ENCODE results near the gene FXN. TPM values are rescaled to one million over a fixed set of nuclear protein-coding genes. Genes with fewer than 3 reads are reported as not detected.

FXN gene
- total RNA-seq, 1 experiment from 2014 or later, result 24.1 TPM

DNA sequence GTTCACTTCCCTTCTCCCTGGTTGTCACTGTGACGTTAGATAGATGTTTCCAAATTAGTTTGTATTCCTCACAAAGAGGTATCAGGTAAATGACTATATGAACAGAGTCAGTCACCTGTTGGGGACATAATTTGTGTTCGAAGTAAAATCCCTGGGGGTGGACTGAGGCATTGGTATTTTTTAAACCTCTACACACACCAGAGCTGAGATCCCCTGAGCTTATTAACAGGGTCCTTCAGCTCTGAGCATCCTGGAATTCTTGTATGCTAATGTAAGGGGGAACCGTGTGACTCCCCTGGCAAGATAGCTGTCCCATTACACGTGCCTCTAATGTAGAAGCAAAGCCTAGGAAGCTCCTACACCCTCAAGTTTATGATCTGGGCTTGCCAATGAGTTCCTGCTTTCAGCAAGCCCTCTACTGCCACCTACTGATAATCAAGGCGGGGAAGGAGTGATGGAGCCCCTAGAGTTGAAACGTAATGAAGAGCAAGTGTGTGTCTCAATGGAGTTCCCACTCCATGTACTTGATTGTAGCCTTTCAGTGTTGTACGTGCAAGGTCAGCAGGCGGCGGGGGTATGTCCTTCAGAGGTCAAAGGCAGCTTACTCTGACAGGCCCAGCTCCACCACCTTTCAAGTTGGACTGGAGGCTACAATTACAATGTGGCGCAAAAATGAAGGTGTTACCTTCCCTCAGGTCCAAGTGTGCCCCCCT is 36.0 kb upstream of the FXN start:
- no peak overlapping the region for H2AFZ ChIP-seq (ENCODE audit: low read depth, low read length, poor library complexity, severe bottlenecking)
- DNase-seq (ENCODE audit: low read depth, low spot score) (peak; percentile 61), ATAC-seq (peak; percentile 97)
- intact Hi-C loops (cut with micrococcal nuclease), result loop anchor here (1.0 to 10.0 kb wide), 2 partner anchors 245 to 415 kb away; no protein-coding TSS in a partner anchor
- H4K20me1 ChIP-seq (ENCODE audit: insufficient read depth), result no peaks in the 10 kb centered on the region
- no peaks in the 10 kb centered on the region for H3K9me2 ChIP-seq (ENCODE audit: insufficient read depth)
- POLR2A ChIA-PET, result no interaction called here
- no peaks in the 10 kb centered on the region for H3K9me3 ChIP-seq (ENCODE audit: control insufficient read depth in 1 of 2, insufficient read depth in 1 of 2, low read depth in 1 of 2, low read length in 2 of 2)
- BruUV-seq (replicated peaks), result no TSS peak
- CTCF ChIA-PET, result interaction anchor here (0.8 to 1.5 kb wide), 8 partner anchors 8 to 491 kb away, joined by 3 to 14 read pairs (median 4); no protein-coding TSS in a partner anchor
- peaks cover 7% of the 10 kb centered on the region; the same call in 1 of the 2 replicates for H3K27me3 ChIP-seq (ENCODE audit: insufficient read depth, low read length)
- no peak overlapping the region for H3K27ac ChIP-seq (ENCODE audit: low read depth, low read length)
- no peak overlapping the region for H3K4me2 ChIP-seq (ENCODE audit: low read length)
- no peaks in the 10 kb centered on the region for H3K79me2 ChIP-seq (ENCODE audit: insufficient read depth, low read length)
- no peak overlapping the region for H3K4me3 ChIP-seq (replicated peaks in 1 of 2; ENCODE audit: low read depth in 1 of 2, low read length in 2 of 2)
- no peak for TF ChIP-seq SIN3A (IDR thresholded peaks at IDR 0.05; ENCODE audit: low read depth)
- peak; percentile 84 for TF ChIP-seq RAD21 (IDR thresholded peaks at IDR 0.05; ENCODE audit: low read depth)
- no peak for TF ChIP-seq TCF7L2 (IDR thresholded peaks at IDR 0.05; ENCODE audit: borderline replicate concordance, extremely low read depth, insufficient read depth, insufficient read length)
- TF ChIP-seq CTCF (IDR thresholded peaks at IDR 0.05 in 2 of 3, conservative IDR thresholded peaks at IDR 0.05 in 1 of 3; ENCODE audit: borderline replicate concordance in 1 of 3, insufficient read depth in 1 of 3, low read depth in 2 of 3, low read length in 2 of 3), result peak; percentile 81 to 94 (median 86)
- no peak for TF ChIP-seq MAX (IDR thresholded peaks at IDR 0.05)
- TF ChIP-seq POLR2A (IDR thresholded peaks at IDR 0.05; ENCODE audit: borderline replicate concordance, extremely low read depth, insufficient read depth, insufficient read length), result no peak
- no peaks in the 10 kb centered on the region for H3K4me1 ChIP-seq (ENCODE audit: control insufficient read depth in 1 of 2, insufficient read depth in 2 of 2, low read length in 2 of 2)
- no peak overlapping the region for H3K9ac ChIP-seq (ENCODE audit: low read length)
- RAD21 ChIA-PET (ENCODE audit: low non-redundant PET in 1 of 2, low total read pairs in 2 of 2, uncharacterized antibody in 2 of 2, unreplicated experiment in 2 of 2), result no interaction called here
- no peaks in the 10 kb centered on the region for H3K36me3 ChIP-seq (ENCODE audit: control insufficient read depth in 1 of 2, insufficient read depth in 2 of 2, low read length in 2 of 2)

Data from HCT116 (cell line).